ENCODE measurements around the gene ATCAY.

ATCAY gene

DNA sequence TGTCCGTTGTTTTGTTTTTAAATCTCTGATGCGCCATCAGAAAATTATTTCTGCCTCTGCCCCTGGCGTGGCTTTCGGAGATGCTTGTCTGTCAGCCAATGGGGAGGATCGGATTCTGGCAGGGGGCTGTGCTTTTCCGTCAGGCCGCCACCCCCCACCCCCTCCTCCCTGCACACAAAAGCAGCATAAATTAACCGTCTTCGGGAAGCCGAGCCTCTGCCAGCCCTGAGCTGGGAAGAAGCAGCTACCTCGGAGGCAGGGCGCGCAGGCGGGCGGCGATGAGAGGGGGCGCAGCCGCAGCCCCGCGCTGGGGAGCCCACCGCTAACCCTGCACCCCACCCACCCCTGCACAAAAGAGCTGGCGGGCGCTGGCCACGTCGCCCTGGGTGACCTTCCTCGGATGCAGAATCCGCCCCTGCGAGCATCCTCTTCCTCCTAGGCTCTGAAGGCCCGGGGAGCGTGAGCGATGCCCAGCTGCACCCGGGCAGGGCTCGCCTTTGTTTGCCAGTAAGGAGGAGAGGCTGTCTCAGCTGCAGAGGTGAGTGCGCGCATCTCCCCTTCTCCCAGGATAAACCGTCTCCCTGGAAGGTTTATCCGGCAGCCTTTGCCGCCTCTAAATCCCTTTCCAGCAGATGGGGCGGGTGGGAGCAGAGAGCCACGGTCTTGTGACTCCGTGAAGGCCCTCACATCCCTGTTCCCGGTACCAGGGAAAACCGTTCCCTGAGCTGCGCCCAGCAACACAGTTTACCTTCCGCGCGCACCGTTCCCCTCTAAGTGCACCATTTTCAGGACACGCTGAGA is at the start of gene ATCAY:
TSS of gene ATCAY (plus strand) at position 215 of the 801 bp plus-strand sequence. CDS start 5,083 bp downstream, outside the sequence.
- DNase-seq = peak; percentile 81

DNA sequence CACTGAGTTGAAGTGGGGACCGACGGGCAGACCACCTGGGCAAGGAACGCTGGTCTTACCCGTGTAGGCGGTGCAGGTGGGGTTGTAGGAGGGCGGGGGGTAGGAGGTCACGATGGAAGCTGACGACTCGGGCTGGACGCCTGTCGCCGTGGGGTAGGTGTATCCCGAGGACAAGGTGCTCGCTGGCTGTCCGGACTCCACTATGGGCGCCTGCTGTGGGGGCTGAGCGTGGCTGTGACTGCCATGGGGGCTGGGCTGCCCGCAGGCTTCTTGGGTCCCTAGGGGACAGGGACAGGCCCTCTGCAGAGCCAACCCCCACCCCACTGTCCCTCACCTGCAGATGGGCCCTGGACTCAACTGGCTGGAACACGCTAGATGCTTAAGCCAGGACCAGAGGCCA is 48.9 kb upstream of the ATCAY start:
- no peak for DNase-seq

DNA sequence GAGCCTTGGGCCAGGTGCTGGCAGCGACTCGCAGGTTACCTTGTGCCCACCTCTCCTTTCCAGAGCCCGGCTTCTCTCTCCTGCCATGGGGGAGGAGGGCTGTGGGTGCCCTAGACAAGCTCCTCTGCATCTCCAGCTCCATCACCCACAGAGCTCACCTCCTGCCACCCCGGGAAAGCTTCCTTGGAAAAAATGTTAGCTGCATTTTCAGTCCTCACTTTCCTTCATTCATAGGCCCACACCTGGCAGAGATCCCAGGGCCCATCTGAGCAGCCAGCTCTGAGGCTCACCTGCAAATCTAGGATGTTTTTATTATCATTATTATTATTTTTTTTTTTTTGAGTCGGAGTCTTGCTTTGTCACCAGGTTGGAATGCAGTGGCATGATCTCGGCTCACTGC is 48.5 kb upstream of the ATCAY start:
- no peak for DNase-seq

DNA sequence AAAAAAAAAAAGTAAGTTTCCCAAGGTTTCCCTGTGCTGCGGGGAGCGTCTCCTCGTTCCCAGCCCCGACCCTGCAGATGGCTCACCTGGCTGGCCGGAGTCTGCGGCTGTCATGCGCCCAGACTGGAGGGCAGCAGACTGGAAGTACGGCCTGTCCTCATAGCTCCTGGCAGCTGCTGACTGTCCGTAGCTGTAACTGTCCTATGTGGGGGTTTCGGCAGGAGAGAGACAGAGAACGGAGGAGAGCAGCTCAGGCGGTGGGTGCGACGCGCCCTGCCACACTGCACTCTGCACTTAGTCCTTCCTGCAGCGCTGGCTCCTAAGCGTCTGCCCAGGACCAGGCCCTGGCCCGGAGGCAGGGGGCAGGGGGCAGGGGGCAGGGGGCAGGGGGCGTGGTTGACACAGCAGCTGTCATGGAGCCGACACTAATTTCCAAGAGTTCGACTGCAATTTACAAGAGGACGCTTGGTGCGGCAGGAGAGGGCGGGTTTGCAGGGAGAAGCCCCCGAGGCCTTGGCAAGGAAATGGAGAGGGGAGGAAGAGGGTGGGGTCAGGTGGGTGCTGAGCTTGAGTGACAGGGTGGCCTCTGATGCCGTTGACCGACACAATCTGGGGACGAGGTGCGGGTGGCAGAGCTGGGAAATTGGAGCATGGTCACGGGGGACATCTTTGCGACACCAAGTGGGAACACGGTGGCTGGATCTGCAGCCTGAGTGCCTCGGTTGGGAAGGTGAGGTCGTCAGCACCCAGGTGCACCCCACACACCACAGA is 46.7 kb upstream of the ATCAY start:
- no peak for DNase-seq

GRCh38 chr19:3834349-3835054 is 46.0 kb upstream of the ATCAY start:
- DNase-seq = no peak

GRCh38 chr19:3835055-3835435 is 45.4 kb upstream of the ATCAY start:
- no peak for DNase-seq

GRCh38 chr19:3836887-3837286 is 43.6 kb upstream of the ATCAY start:
- no peak for DNase-seq

DNA sequence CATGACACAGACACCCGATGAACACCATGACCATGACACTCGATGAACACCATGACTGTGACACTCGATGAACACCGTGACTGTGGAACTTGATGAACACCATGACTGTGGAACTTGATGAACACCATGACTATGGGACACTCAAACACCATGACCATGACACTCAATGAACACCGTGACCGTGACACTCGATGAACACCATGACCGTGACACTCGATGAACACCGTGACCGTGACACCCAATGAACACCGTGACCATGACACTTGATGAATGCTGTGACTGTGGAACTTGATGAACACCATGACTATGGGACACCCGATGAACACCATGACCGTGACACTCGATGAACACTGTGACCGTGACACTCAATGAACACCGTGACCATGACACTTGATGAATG is 43.2 kb upstream of the ATCAY start:
- no peak for DNase-seq

DNA sequence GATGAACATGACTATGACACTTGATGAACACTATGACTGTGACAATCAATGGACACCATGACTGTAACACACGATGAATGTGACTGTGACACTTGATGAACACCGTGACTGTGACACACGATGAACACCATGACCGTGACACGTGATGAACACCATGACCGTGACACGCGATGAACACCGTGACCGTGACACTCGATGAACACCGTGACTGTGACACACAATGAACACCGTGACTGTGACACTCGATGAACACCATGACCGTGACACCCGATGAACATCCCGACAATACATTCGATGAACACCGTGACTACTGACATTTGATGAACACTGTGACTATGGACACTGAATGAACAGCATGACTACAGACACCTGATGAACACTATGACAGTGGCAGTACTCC is 42.6 kb upstream of the ATCAY start:
- DNase-seq = no peak

DNA sequence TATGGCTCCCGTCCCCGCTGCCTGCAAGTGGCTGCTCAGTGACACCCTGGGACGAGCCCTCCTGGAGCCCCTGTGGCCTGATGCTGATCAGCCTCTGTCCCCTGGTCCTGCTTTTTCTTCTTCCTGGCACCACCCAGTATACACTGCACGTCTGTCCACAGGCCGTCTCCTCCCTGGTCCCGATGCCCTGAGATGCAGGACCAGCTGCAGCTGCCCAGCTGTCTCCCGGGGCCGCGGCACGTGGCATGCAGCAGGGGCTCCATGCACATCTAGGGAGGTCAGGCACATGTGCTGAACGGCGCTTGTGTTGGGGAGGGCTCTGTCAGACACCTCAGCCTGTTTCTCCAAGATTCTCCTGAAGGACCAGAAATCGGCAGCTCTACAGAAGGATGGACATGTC is 41.8 kb upstream of the ATCAY start:
- peak; percentile 16 for DNase-seq

DNA sequence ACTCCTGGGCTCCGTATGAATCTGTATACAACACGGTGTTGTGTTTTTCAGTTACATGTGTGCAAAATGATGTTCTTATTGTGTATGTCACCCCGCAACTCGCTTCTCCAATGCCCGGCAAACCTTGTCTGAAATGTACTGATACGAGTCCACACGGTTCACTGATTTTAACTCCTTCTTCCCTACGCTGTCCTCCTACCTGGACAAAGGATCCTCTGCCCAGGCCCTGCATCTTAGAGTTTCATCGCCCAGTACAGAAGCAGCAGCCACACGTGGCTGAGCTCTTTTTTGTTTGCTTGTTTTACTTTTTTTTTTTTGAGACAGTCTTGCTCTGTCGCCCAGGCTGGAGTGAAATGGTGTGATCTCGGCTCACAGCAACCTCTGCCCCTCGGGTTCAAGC is 40.5 kb upstream of the ATCAY start:
- DNase-seq = no peak

GRCh38 chr19:3840804-3841203 is 39.7 kb upstream of the ATCAY start:
- no peak for DNase-seq

- DNase-seq = no peak
Observed at GRCh38 chr19:3842948-3843347, 37.5 kb upstream of the ATCAY start.

DNA sequence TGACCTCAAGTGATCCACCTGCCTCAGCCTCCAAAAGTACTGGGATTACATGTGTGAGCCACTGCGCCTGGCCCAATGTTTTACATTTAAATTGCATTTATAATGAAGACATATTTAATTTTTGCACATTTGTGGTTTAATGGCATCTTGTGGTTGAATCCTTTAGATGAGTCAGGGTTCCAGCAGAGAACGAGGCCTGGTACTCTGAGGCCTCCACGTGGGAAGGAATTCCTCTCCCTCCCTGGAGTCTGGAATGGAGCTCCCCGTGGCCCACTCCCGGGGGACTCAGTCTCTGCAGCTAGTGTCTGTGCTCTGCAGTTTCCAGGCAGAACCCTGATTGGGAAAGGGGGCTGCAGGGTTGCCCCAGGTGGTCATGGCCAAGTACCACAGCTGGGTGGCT is 35.9 kb upstream of the ATCAY start:
- DNase-seq = no peak

DNA sequence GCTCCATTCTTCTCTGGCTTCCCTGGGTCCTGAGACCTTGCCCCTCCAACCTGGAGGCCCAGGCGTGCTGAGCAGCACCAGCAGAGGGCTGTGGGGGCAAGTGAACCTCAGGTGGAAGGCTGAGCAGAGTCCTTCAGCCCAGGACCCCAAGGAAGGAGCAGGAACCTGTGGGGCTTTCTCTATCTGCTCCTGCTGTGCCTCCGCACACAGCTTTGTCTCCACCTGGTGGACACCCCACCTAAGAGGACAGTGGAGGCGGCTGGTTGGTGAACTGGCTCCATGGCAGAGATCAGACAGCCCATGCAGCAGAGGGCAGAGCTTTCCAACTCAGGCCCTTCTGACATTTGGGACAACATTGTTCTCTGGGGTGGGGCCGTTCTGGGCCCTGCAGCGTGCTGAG is 31.4 kb upstream of the ATCAY start:
- DNase-seq = no peak

GRCh38 chr19:3849787-3850186 is 30.7 kb upstream of the ATCAY start:
- DNase-seq = no peak

- DNase-seq = no peak
Observed at GRCh38 chr19:3850320-3850972, 30.0 kb upstream of the ATCAY start.

GRCh38 chr19:3851254-3852176 is 29.0 kb upstream of the ATCAY start:
- no peak for DNase-seq

- DNase-seq = no peak
Observed at GRCh38 chr19:3852177-3852511, 28.3 kb upstream of the ATCAY start.

- no peak for DNase-seq
Observed at GRCh38 chr19:3852614-3853254, 27.8 kb upstream of the ATCAY start.

DNA sequence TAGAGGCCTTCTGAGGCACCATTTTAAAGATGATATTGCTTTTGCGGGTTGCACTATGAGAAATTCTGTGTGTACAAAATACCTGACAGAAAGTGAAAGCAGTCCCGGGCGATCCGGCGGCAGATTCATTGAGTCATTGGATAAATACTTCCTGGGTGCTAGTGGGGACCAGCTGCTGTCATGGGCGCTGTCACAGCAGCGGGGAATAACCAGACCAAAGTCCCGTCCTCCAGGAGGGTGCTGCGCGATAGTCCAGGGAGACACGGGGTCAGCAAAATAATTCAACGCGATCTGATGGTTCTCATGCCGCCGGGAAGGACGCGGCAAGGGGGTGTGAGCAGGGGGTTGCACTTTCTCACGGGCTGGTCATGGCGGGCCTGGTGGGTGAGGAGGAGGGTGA is 25.2 kb upstream of the ATCAY start:
- no peak for DNase-seq

All from eye (tissue), 1 donor.